HG02973 (cell line): ENCODE data around the gene DPH6.
"Not testable (repeated sequence)": the region's sequence is repeated elsewhere in the genome, so short reads cannot be mapped to it uniquely, and the experiment has no call there.

ENCODE experiments used
- ATAC-seq: cut with Tn5 transposase; IDR thresholded peaks from one replicate; pipeline ENCODE4 v1.9.1; 2021; ENCODE audit warnings: moderate library complexity; ENCODE audit not compliant: unreplicated experiment

Gene DPH6

GRCh38 chr15:35441279-35441678 lies 104.7 kb downstream of the DPH6 start:
- ATAC-seq, result not testable (repeated sequence)

GRCh38 chr15:35440265-35440664 lies 105.7 kb downstream of the DPH6 start:
- ATAC-seq, result no peak

- ATAC-seq, result no peak
These were observed 106.7 kb downstream of the DPH6 start for GRCh38 chr15:35439291-35439690.

GRCh38 chr15:35437157-35437556 lies 108.8 kb downstream of the DPH6 start:
- no peak for ATAC-seq

- ATAC-seq, result no peak
These were observed 109.5 kb downstream of the DPH6 start for GRCh38 chr15:35436422-35436821.

- ATAC-seq, result no peak
These were observed 114.7 kb downstream of the DPH6 start for GRCh38 chr15:35431281-35431680.

- ATAC-seq, result no peak
These were observed 115.7 kb downstream of the DPH6 start for GRCh38 chr15:35430301-35430700.

GRCh38 chr15:35427496-35427895 lies 118.5 kb downstream of the DPH6 start:
- no peak for ATAC-seq

- no peak for ATAC-seq
These were observed 118.9 kb downstream of the DPH6 start for GRCh38 chr15:35427091-35427490.

- no peak for ATAC-seq
These were observed 135.2 kb downstream of the DPH6 start for GRCh38 chr15:35410775-35411174.

- no peak for ATAC-seq
These were observed 146.1 kb downstream of the DPH6 start for GRCh38 chr15:35399901-35400300.

- no peak for ATAC-seq
These were observed 148.9 kb downstream of the DPH6 start for GRCh38 chr15:35397027-35397426.

- ATAC-seq, result no peak
These were observed 151.5 kb downstream of the DPH6 start for GRCh38 chr15:35394416-35394815.

- no peak for ATAC-seq
These were observed 152.6 kb downstream of the DPH6 start for GRCh38 chr15:35393398-35393797.

GRCh38 chr15:35391408-35391984 lies 154.5 kb downstream of the DPH6 start:
- not testable (repeated sequence) for ATAC-seq

GRCh38 chr15:35383506-35383905 lies 162.5 kb downstream of the DPH6 start:
- no peak for ATAC-seq

- ATAC-seq, result no peak
These were observed 164.6 kb downstream of the DPH6 start for GRCh38 chr15:35381328-35381727.

- ATAC-seq, result no peak
These were observed 166.0 kb downstream of the DPH6 start for GRCh38 chr15:35379972-35380371.

GRCh38 chr15:35378454-35378853 lies 167.5 kb downstream of the DPH6 start:
- not testable (repeated sequence) for ATAC-seq

GRCh38 chr15:35376707-35377106 lies 169.3 kb downstream of the DPH6 start:
- no peak for ATAC-seq

GRCh38 chr15:35374661-35375060 lies 171.3 kb downstream of the DPH6 start:
- no peak for ATAC-seq

GRCh38 chr15:35362195-35362829 lies 183.7 kb downstream of the DPH6 start:
- ATAC-seq, result no peak

GRCh38 chr15:35358824-35359223 lies 187.1 kb downstream of the DPH6 start:
- ATAC-seq, result no peak
